Gastrocnemius medialis (tissue), 4 donors: Measurements from ENCODE around the gene FARP1.

ENCODE experiments used
- CTCF ChIP-seq, 5 experiments: fragments of 450-650 bp in 3 of 5; fragments of 200-600 bp in 2 of 5; sonication (generic) in 2 of 5; IDR thresholded peaks in 4 of 5; conservative IDR thresholded peaks in 1 of 5; 1 replicate in 4 of 5; 2 replicates in 1 of 5; pipeline ENCODE4 v1.5.1; 2016 to 2019; ENCODE audit warnings: antibody characterized with exemption in 5 of 5, mild to moderate bottlenecking in 3 of 5, moderate library complexity in 3 of 5
- POLR2A ChIP-seq, 2 donors: fragments of 450-650 bp; IDR thresholded peaks; one replicate each; pipeline ENCODE4 v1.6.1; 2017; ENCODE audit warnings: antibody characterized with exemption in 2 of 2, mild to moderate bottlenecking in 2 of 2, moderate library complexity in 2 of 2

GRCh38 chr13:98190889-98191444 lies 48.1 kb downstream of the FARP1 start:
- TF ChIP-seq CTCF (IDR thresholded peaks at IDR 0.05 in 4 of 5, conservative IDR thresholded peaks at IDR 0.05 in 1 of 5) = no peak
- TF ChIP-seq POLR2A (IDR thresholded peaks at IDR 0.05) = no peak
